HG03575 (cell line): ENCODE data around the gene IPCEF1.

Experiments
- ATAC-seq: cut with Tn5 transposase; IDR thresholded peaks from one replicate; pipeline ENCODE4 v1.9.1; 2021; ENCODE audit not compliant: unreplicated experiment, insufficient number of reproducible peaks, low FRiP score; ENCODE audit errors: extremely low read depth

IPCEF1 gene

GRCh38 chr6:154154389-154154967 lies 202.1 kb downstream of the IPCEF1 start:
- ATAC-seq: no peak

GRCh38 chr6:154143753-154144152 lies 212.8 kb downstream of the IPCEF1 start:
- no peak for ATAC-seq

- no peak for ATAC-seq
These were observed 215.9 kb downstream of the IPCEF1 start for GRCh38 chr6:154140743-154141142.

GRCh38 chr6:154139892-154140291 lies 216.7 kb downstream of the IPCEF1 start:
- no peak for ATAC-seq

GRCh38 chr6:154138793-154139192 lies 217.8 kb downstream of the IPCEF1 start:
- ATAC-seq: no peak

- ATAC-seq: no peak
These were observed 222.0 kb downstream of the IPCEF1 start for GRCh38 chr6:154134471-154135147.

GRCh38 chr6:154127657-154128056 lies 228.9 kb downstream of the IPCEF1 start:
- ATAC-seq: no peak

- no peak for ATAC-seq
These were observed 231.2 kb downstream of the IPCEF1 start for GRCh38 chr6:154125421-154125820.

GRCh38 chr6:154123155-154123956 lies 233.2 kb downstream of the IPCEF1 start:
- ATAC-seq: no peak

GRCh38 chr6:154122195-154122925 lies 234.2 kb downstream of the IPCEF1 start:
- ATAC-seq: no peak

- ATAC-seq: no peak
These were observed 239.1 kb downstream of the IPCEF1 start for GRCh38 chr6:154117485-154117884.

GRCh38 chr6:154113392-154113791 lies 243.2 kb downstream of the IPCEF1 start:
- ATAC-seq: no peak

GRCh38 chr6:154112181-154112809 lies 244.3 kb downstream of the IPCEF1 start:
- ATAC-seq: no peak

- ATAC-seq: no peak
These were observed 245.6 kb downstream of the IPCEF1 start for GRCh38 chr6:154111025-154111424.

- ATAC-seq: no peak
These were observed 250.4 kb downstream of the IPCEF1 start for GRCh38 chr6:154106251-154106650.
